BLaER1 (cell line): ENCODE measurements around the gene NLRC5.

Source experiments
- H3K27ac ChIP-seq: shearing (Covaris generic); formaldehyde crosslinking; 2 replicates; pipeline ENCODE4 v1.8.1; 2022
- H3K27me3 ChIP-seq: shearing (Covaris generic); formaldehyde crosslinking; 2 replicates; pipeline ENCODE4 v1.8.1; 2022
- H3K36me3 ChIP-seq: shearing (Covaris generic); formaldehyde crosslinking; 2 replicates; pipeline ENCODE4 v1.8.1; 2022
- H3K4me1 ChIP-seq: shearing (Covaris generic); formaldehyde crosslinking; 2 replicates; pipeline ENCODE4 v1.8.1; 2022
- H3K4me2 ChIP-seq: shearing (Covaris generic); formaldehyde crosslinking; 2 replicates; pipeline ENCODE4 v1.8.1; 2022
- H3K4me3 ChIP-seq: shearing (Covaris generic); formaldehyde crosslinking; 2 replicates; pipeline ENCODE4 v1.8.1; 2022
- H3K9ac ChIP-seq: shearing (Covaris generic); formaldehyde crosslinking; 2 replicates; pipeline ENCODE4 v1.8.1; 2022
- H3K9me3 ChIP-seq: shearing (Covaris generic); formaldehyde crosslinking; 2 replicates; pipeline ENCODE4 v1.8.1; 2022
- H4K20me1 ChIP-seq: shearing (Covaris generic); formaldehyde crosslinking; 2 replicates; pipeline ENCODE4 v1.8.1; 2022
- Cebpa-rat ChIP-seq: shearing (Covaris generic); IDR thresholded peaks from 2 replicates; pipeline ENCODE4 v1.8.1; 2022

Gene NLRC5

DNA sequence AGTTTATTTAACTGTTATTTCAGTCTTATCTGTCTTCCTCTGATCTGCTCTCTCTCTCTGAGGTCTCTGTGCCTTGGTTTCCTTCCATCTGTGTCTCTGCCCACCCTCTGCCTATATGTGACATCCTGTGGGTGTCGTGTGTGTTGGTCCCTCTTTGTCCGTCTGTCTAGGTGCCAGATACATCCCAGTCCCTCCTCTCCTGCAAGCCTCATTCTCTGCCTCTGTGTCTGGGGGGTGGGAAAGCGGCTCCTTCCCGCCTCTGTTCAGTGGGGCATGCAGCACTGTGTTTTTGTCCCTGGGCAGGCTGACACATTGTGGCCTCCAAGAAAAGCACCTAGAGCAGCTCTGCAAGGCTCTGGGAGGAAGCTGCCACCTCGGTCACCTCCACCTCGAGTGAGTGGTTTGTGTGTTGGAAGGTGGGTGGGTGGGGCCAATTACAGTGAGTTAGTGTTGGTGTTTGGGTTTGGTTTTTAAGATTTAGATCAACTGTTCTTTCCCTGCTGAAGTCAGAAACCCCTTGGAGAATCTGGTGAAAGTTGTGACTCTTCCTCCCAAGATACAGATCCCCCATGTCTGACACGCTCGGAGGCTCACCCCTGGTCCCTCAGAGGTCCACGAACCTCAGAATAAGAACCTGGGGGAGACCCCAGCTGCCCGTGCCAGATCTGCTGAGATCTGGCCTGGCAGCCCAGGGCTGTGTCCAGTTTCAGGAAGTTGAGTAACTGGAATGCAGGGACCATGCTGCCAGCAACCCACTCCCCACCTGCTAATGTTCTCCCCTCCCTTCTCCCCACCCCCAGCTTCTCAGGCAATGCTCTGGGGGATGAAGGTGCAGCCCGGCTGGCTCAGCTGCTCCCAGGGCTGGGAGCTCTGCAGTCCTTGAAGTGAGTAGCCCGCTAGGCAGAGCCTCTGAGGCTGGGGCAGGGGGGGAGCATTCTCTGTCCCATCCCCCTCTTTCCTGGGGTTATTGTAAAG, 52.1 kb downstream of the NLRC5 start:
- H3K27ac ChIP-seq = peak overlapping the region; percentile 96
- peak overlapping the region; percentile 98 for H3K4me2 ChIP-seq
- H3K27me3 ChIP-seq = no peaks in the 10 kb centered on the region
- peak overlapping the region; percentile 86 for H3K9ac ChIP-seq
- TF ChIP-seq Cebpa-rat = no peak
- H3K4me1 ChIP-seq = peaks cover 99% of the 10 kb centered on the region
- H4K20me1 ChIP-seq = no peaks in the 10 kb centered on the region
- no peaks in the 10 kb centered on the region for H3K9me3 ChIP-seq
- peaks cover 9% of the 10 kb centered on the region for H3K36me3 ChIP-seq
- peak overlapping the region; percentile 67 for H3K4me3 ChIP-seq

GRCh38 chr16:57042157-57043111, 53.1 kb downstream of the NLRC5 start:
- Histone ChIP-seq H3K27me3 (no peaks in the 10 kb centered on the region), H4K20me1 (no peaks in the 10 kb centered on the region), H3K4me1 (peaks cover 96% of the 10 kb centered on the region), H3K27ac (peak overlapping the region; percentile 96), H3K4me2 (peak overlapping the region; percentile 98), H3K36me3 (peaks cover 18% of the 10 kb centered on the region), H3K9me3 (no peaks in the 10 kb centered on the region), H3K4me3 (peak overlapping the region; percentile 67), H3K9ac (peak overlapping the region; percentile 86)
- no peak for TF ChIP-seq Cebpa-rat

GRCh38 chr16:57043248-57043647, 53.9 kb downstream of the NLRC5 start:
- Histone ChIP-seq H3K4me2 (peak overlapping the region; percentile 98), H3K9ac (peak overlapping the region; percentile 86), H3K36me3 (peaks cover 27% of the 10 kb centered on the region), H3K9me3 (no peaks in the 10 kb centered on the region), H4K20me1 (no peaks in the 10 kb centered on the region), H3K4me3 (peak overlapping the region; percentile 67), H3K27me3 (no peaks in the 10 kb centered on the region), H3K4me1 (peaks cover 88% of the 10 kb centered on the region), H3K27ac (peak overlapping the region; percentile 96)
- no peak for TF ChIP-seq Cebpa-rat

GRCh38 chr16:57044931-57045693, 55.8 kb downstream of the NLRC5 start:
- H3K4me2 ChIP-seq = peak overlapping the region; percentile 98
- peak overlapping the region; percentile 96 for H3K27ac ChIP-seq
- H3K27me3 ChIP-seq = no peaks in the 10 kb centered on the region
- H3K9me3 ChIP-seq = no peaks in the 10 kb centered on the region
- no peak for TF ChIP-seq Cebpa-rat
- H4K20me1 ChIP-seq = no peaks in the 10 kb centered on the region
- H3K4me1 ChIP-seq = peaks cover 69% of the 10 kb centered on the region
- H3K4me3 ChIP-seq = peak overlapping the region; percentile 47
- H3K36me3 ChIP-seq = peaks cover 45% of the 10 kb centered on the region
- H3K9ac ChIP-seq = peak overlapping the region; percentile 69

- peak overlapping the region; percentile 98 for H3K4me2 ChIP-seq
- peak overlapping the region; percentile 69 for H3K9ac ChIP-seq
- TF ChIP-seq Cebpa-rat = no peak
- H4K20me1 ChIP-seq = no peaks in the 10 kb centered on the region
- peaks cover 52% of the 10 kb centered on the region for H3K36me3 ChIP-seq
- H3K27ac ChIP-seq = peak overlapping the region; percentile 96
- H3K27me3 ChIP-seq = no peaks in the 10 kb centered on the region
- peak overlapping the region; percentile 47 for H3K4me3 ChIP-seq
- H3K9me3 ChIP-seq = no peaks in the 10 kb centered on the region
- peaks cover 62% of the 10 kb centered on the region for H3K4me1 ChIP-seq
Measured at GRCh38 chr16:57045694-57046381, 56.5 kb downstream of the NLRC5 start.

DNA sequence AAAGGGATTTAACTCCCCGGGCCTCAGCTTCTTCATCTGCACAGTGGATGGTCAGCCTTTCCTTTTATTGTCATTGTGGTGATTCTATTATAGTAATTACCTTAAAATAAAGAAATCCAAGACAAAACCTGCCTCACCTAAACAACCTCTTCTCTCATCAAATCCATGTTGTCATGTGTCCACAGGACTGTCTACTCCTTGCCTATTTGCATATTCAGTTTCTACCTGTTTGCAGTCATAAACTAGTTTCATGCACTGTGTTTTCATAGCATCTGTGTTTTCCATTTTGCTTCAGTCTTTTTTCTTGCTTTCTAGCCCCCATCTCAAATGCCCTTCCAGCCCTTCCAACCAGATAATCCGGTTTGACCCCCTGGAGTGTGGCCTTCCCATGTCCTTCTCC, 58.7 kb downstream of the NLRC5 start:
- TF ChIP-seq Cebpa-rat = no peak
- peaks cover 40% of the 10 kb centered on the region for H3K4me1 ChIP-seq
- no peak overlapping the region for H3K4me2 ChIP-seq
- no peaks in the 10 kb centered on the region for H3K9me3 ChIP-seq
- no peak overlapping the region for H3K4me3 ChIP-seq
- no peaks in the 10 kb centered on the region for H4K20me1 ChIP-seq
- H3K27ac ChIP-seq = 0 out of 2 replicates have a peak overlapping the region, but pooled peaks have one; percentile 51
- no peak overlapping the region for H3K9ac ChIP-seq
- H3K27me3 ChIP-seq = no peaks in the 10 kb centered on the region
- peaks cover 74% of the 10 kb centered on the region for H3K36me3 ChIP-seq

DNA sequence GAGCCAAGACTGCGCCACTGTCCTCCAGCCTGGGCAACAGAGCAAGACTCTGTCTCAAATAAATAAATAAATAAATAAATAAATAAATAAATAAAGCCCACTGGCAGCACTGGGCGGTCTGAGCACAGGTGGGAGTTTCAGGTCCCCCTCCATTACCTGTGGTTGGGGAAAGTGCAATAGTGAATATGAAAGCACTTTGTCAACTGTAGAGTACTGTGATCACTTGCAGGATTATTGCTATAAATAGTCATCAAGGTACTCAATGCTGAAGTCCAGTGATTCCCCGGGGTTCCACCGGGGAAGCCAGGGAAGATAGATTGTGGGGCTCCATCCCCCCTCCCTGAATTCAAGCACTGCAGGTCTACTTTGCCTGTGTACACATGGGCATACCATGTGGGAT, 60.3 kb downstream of the NLRC5 start:
- Histone ChIP-seq H3K27me3 (no peaks in the 10 kb centered on the region), H3K4me3 (no peak overlapping the region), H3K4me2 (no peak overlapping the region), H3K36me3 (peaks cover 83% of the 10 kb centered on the region), H3K4me1 (peaks cover 24% of the 10 kb centered on the region), H3K27ac (no peak overlapping the region), H3K9ac (no peak overlapping the region), H4K20me1 (no peaks in the 10 kb centered on the region), H3K9me3 (no peaks in the 10 kb centered on the region)
- no peak for TF ChIP-seq Cebpa-rat

DNA sequence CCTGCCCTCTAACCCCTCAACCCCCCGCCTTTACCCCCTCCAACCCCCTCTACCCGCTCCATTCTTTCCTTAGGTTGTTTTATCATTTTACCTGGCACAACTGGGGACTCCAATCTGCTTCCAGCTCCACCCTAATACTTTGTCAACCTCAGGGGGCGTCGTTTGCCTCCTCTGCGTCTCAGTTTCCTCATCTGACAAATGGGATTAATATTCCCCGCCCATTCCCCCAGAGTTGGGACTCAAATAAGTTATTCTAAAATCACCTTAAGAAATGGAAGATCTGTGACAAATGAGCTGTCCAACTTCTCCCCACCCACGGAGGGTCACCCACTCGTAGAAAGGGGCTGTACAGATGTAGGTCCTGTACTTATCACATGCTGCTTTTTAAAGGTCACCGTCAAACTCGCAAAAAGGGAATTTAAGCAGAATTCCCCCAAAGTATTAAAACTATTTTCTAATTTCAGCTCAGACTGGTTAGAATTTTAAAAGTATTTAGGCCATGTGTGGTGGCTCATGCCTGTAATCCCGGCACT, 62.4 kb downstream of the NLRC5 start:
- H3K9ac ChIP-seq = no peak overlapping the region
- no peaks in the 10 kb centered on the region for H3K9me3 ChIP-seq
- H3K36me3 ChIP-seq = peaks cover 99% of the 10 kb centered on the region
- no peak for TF ChIP-seq Cebpa-rat
- peaks cover 4% of the 10 kb centered on the region; the same call in 1 of the 2 replicates for H3K4me1 ChIP-seq
- no peak overlapping the region for H3K4me2 ChIP-seq
- no peak overlapping the region for H3K27ac ChIP-seq
- H3K4me3 ChIP-seq = no peak overlapping the region
- H4K20me1 ChIP-seq = peaks cover 11% of the 10 kb centered on the region; the same call in 1 of the 2 replicates
- H3K27me3 ChIP-seq = no peaks in the 10 kb centered on the region
